HCT116 (cell line): ENCODE data around the gene RPS29. TPM values are rescaled to one million over a fixed set of nuclear protein-coding genes. Genes with fewer than 3 reads are reported as not detected.

Source experiments
- ATAC-seq: fragments of 200-7000 bp; cut with Tn5 transposase; 2 replicates; pipeline ENCODE4 v1.9.1; 2020; ENCODE audit warnings: mild to moderate bottlenecking, moderate library complexity
- BruUV-seq: library from RNA; stranded (reverse); fragments of 400-500 nt; replicated peaks from 2 replicates; lab custom pipeline; 2021; lab: Mats Ljungman, UMichigan
- CTCF ChIA-PET: fragments of 300-600 bp; sonication (Branson Sonifier 250); formaldehyde crosslinking; loops from one replicate; lab custom pipeline; 2021; ENCODE audit warnings: antibody characterized with exemption; lab: Charles Lee
- POLR2A ChIA-PET: fragments of 300-600, 350-600 bp; sonication (Branson Sonifier 250); formaldehyde crosslinking; loops from one replicate; lab custom pipeline; 2021; ENCODE audit warnings: antibody characterized with exemption; lab: Charles Lee
- RAD21 ChIA-PET, 2 experiments: fragments of 300-600 bp; sonication (Branson Sonifier 250); formaldehyde crosslinking; loops; one replicate each; lab custom pipeline; 2023; ENCODE audit warnings: low total read pairs in 2 of 2; ENCODE audit not compliant: uncharacterized antibody in 2 of 2, unreplicated experiment in 2 of 2, low non-redundant PET in 1 of 2; lab: Charles Lee
- DNase-seq: peaks from one replicate; pipeline ENCODE4 v3.0.0-alpha.2; 2010; ENCODE audit warnings: low read depth, low spot score
- H2AFZ ChIP-seq: fragments of 200-600 bp; shearing (Covaris generic), sonication (generic); 2 replicates; pipeline ENCODE4 v1.6.1; 2017; ENCODE audit warnings: low read depth, mixed run types, mixed read lengths, antibody characterized with exemption, low read length; ENCODE audit not compliant: poor library complexity, severe bottlenecking
- H3K27ac ChIP-seq: 2 replicates; pipeline ENCODE4 v1.5.1; 2012; ENCODE audit warnings: low read depth, low read length
- H3K27me3 ChIP-seq: fragments of 200-600 bp; sonication (generic); 2 replicates; pipeline ENCODE4 v1.6.1; 2016; ENCODE audit warnings: mixed run types, low read length, mixed read lengths; ENCODE audit not compliant: insufficient read depth
- H3K36me3 ChIP-seq, 2 experiments: fragments of 200-500 bp in 1 of 2; fragments of 200-600 bp in 1 of 2; sonication (Bioruptor generic) in 1 of 2; sonication (generic) in 1 of 2; 2 replicates each; pipeline versions ENCODE4 v1.5.1 to v1.6.1; 2014 to 2016; ENCODE audit warnings: low read length in 2 of 2, inconsistent platforms in 1 of 2, mixed read lengths in 1 of 2, mixed run types in 1 of 2; ENCODE audit not compliant: insufficient read depth in 2 of 2, control insufficient read depth in 1 of 2
- H3K4me1 ChIP-seq, 2 experiments: fragments of 200-600 bp in 1 of 2; sonication (generic) in 1 of 2; 2 replicates each; pipeline versions ENCODE4 v1.5.1 to v1.6.1; 2012 to 2017; ENCODE audit warnings: low read length in 2 of 2, inconsistent platforms in 1 of 2, mild to moderate bottlenecking in 1 of 2, mixed read lengths in 1 of 2, mixed run types in 1 of 2, moderate library complexity in 1 of 2; ENCODE audit not compliant: insufficient read depth in 2 of 2, control insufficient read depth in 1 of 2
- H3K4me2 ChIP-seq: fragments of 200-600 bp; sonication (generic); 2 replicates; pipeline ENCODE4 v1.6.1; 2017; ENCODE audit warnings: mixed run types, low read length, mixed read lengths
- H3K4me3 ChIP-seq, 2 experiments: fragments of 200-600 bp in 1 of 2; sonication (generic) in 1 of 2; replicated peaks in 1 of 2; 2 replicates each; pipeline ENCODE4 v1.5.1; 2011 to 2016; ENCODE audit warnings: low read length in 2 of 2, control low read depth in 1 of 2, low read depth in 1 of 2, mild to moderate bottlenecking in 1 of 2, mixed read lengths in 1 of 2, mixed run types in 1 of 2
- H3K79me2 ChIP-seq: fragments of 200-600 bp; sonication (generic); 2 replicates; pipeline ENCODE4 v1.6.1; 2017; ENCODE audit warnings: mild to moderate bottlenecking, mixed run types, low read length, moderate library complexity, mixed read lengths; ENCODE audit not compliant: insufficient read depth
- H3K9ac ChIP-seq: fragments of 200-600 bp; sonication (generic); 2 replicates; pipeline ENCODE4 v1.6.1; 2016; ENCODE audit warnings: low read length, mixed read lengths
- H3K9me2 ChIP-seq: fragments of 200-600 bp; sonication (generic), shearing (Covaris generic); 2 replicates; pipeline ENCODE4 v1.6.1; 2017; ENCODE audit warnings: mixed run types, mild to moderate bottlenecking, moderate library complexity; ENCODE audit not compliant: insufficient read depth
- H3K9me3 ChIP-seq, 2 experiments: fragments of 200-500 bp in 1 of 2; fragments of 200-600 bp in 1 of 2; sonication (Bioruptor generic) in 1 of 2; sonication (generic) in 1 of 2; 2 replicates each; pipeline ENCODE4 v1.6.1; 2014 to 2017; ENCODE audit warnings: low read length in 2 of 2, mixed read lengths in 2 of 2, inconsistent platforms in 1 of 2, low read depth in 1 of 2, mild to moderate bottlenecking in 1 of 2, mixed run types in 1 of 2, moderate library complexity in 1 of 2; ENCODE audit not compliant: control insufficient read depth in 1 of 2, insufficient read depth in 1 of 2
- H4K20me1 ChIP-seq: fragments of 200-600 bp; sonication (generic), shearing (Covaris generic); 2 replicates; pipeline ENCODE4 v1.6.1; 2017; ENCODE audit warnings: mixed run types, mild to moderate bottlenecking, moderate library complexity; ENCODE audit not compliant: insufficient read depth
- EGR1 ChIP-seq: IDR thresholded peaks from 2 replicates; pipeline ENCODE4 v1.6.1; 2012; ENCODE audit warnings: low read depth
- ELF1 ChIP-seq: IDR thresholded peaks from 2 replicates; pipeline ENCODE4 v1.6.1; 2012; ENCODE audit warnings: low read depth, borderline replicate concordance
- EZH2 ChIP-seq: fragments of 200-600 bp; sonication (generic); IDR thresholded peaks from 2 replicates; pipeline ENCODE4 v1.6.1; 2017; ENCODE audit warnings: antibody characterized with exemption, mixed run types
- EZH2phosphoT487 ChIP-seq: fragments of 200-600 bp; IDR thresholded peaks from 2 replicates; pipeline ENCODE4 v1.6.1; 2018; ENCODE audit warnings: antibody characterized with exemption, borderline replicate concordance
- JUND ChIP-seq: IDR thresholded peaks from 2 replicates; pipeline ENCODE4 v1.6.1; 2012
- POLR2AphosphoS5 ChIP-seq: IDR thresholded peaks from 2 replicates; pipeline ENCODE4 v1.6.1; 2011; ENCODE audit warnings: mild to moderate bottlenecking, low read depth, low read length, moderate library complexity
- SIN3A ChIP-seq: IDR thresholded peaks from 2 replicates; pipeline ENCODE4 v1.6.1; 2012; ENCODE audit warnings: low read depth
- SRF ChIP-seq: IDR thresholded peaks from 2 replicates; pipeline ENCODE4 v1.6.1; 2012; ENCODE audit warnings: low read depth
- TCF7L2 ChIP-seq: IDR thresholded peaks from 2 replicates; pipeline ENCODE4 v1.7.0; 2011; ENCODE audit warnings: borderline replicate concordance, inconsistent platforms; ENCODE audit not compliant: insufficient read depth, insufficient read length; ENCODE audit errors: extremely low read depth
- YY1 ChIP-seq: IDR thresholded peaks from 2 replicates; pipeline ENCODE4 v1.6.1; 2011; ENCODE audit warnings: low read length, low read depth, moderate library complexity, mild to moderate bottlenecking; ENCODE audit not compliant: insufficient replicate concordance; ENCODE audit errors: extremely low read depth
- ZFX ChIP-seq: fragments of 450-650 bp; IDR thresholded peaks from 2 replicates; pipeline ENCODE4 v1.6.1; 2017
- ZNF274 ChIP-seq: fragments of 200-500 bp; sonication (Bioruptor generic); IDR thresholded peaks from 2 replicates; pipeline ENCODE4 v1.6.1; 2014; ENCODE audit warnings: mild to moderate bottlenecking, low read depth, low read length, inconsistent platforms
- intact Hi-C: fragments of 100-400 bp; cut with micrococcal nuclease; formaldehyde crosslinking; loops from 2 replicates; pipeline ENCODE4 v1.10.0; 2022
- total RNA-seq: library from RNA; stranded (reverse); gene quantifications from one replicate; pipeline ENCODE4 v1.2.1, GENCODE V29; 2021; ENCODE audit not compliant: unreplicated experiment
- TF ChIP-seq, protein P1 (sequence below), 3 experiments: fragments of 200-600 bp in 1 of 3; sonication (generic) in 1 of 3; IDR thresholded peaks in 2 of 3; conservative IDR thresholded peaks in 1 of 3; 2 replicates each; pipeline ENCODE4 v1.5.1; 2012 to 2017; ENCODE audit warnings: low read depth in 2 of 3, low read length in 2 of 3, antibody characterized with exemption in 1 of 3, borderline replicate concordance in 1 of 3, control low read depth in 1 of 3, mild to moderate bottlenecking in 1 of 3, mixed read lengths in 1 of 3, mixed run types in 1 of 3, moderate library complexity in 1 of 3; ENCODE audit not compliant: insufficient read depth in 1 of 3
- TF ChIP-seq, protein P2 (sequence below): IDR thresholded peaks from 2 replicates; pipeline ENCODE4 v1.6.1; 2012
- TF ChIP-seq, protein P3 (sequence below): IDR thresholded peaks from 2 replicates; pipeline ENCODE4 v1.6.1; 2011; ENCODE audit warnings: mild to moderate bottlenecking, low read length, moderate library complexity; ENCODE audit not compliant: insufficient replicate concordance; ENCODE audit errors: extremely low read depth

RPS29 gene
- total RNA-seq, 1 experiment from 2014 or later, result 1,825 TPM

DNA sequence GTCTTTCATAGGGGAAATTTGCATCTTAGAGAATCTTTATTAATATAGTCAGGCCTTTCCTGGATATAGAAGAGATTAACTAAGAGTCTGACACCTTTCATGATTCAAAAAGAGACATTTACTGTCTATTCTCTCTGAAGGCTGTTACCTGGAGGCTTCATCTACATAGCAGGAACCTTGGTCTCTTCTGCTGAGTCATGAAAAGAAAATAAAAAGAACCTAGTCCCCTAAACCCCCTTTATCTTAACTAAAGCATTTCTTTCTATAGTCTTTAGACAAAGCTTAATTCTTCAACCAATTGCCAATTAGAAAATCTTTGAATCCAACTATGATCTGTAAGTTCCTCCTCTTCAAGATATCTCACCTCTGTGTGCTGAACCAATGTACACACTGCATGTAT lies 33.1 kb downstream of the RPS29 start (continued):
- TF ChIP-seq, protein P1, sequence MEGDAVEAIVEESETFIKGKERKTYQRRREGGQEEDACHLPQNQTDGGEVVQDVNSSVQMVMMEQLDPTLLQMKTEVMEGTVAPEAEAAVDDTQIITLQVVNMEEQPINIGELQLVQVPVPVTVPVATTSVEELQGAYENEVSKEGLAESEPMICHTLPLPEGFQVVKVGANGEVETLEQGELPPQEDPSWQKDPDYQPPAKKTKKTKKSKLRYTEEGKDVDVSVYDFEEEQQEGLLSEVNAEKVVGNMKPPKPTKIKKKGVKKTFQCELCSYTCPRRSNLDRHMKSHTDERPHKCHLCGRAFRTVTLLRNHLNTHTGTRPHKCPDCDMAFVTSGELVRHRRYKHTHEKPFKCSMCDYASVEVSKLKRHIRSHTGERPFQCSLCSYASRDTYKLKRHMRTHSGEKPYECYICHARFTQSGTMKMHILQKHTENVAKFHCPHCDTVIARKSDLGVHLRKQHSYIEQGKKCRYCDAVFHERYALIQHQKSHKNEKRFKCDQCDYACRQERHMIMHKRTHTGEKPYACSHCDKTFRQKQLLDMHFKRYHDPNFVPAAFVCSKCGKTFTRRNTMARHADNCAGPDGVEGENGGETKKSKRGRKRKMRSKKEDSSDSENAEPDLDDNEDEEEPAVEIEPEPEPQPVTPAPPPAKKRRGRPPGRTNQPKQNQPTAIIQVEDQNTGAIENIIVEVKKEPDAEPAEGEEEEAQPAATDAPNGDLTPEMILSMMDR (IDR thresholded peaks at IDR 0.05 in 2 of 3, conservative IDR thresholded peaks at IDR 0.05 in 1 of 3; ENCODE audit: borderline replicate concordance in 1 of 3, insufficient read depth in 1 of 3, low read depth in 2 of 3, low read length in 2 of 3), result no peak
- no peak for TF ChIP-seq SRF
- no peak for TF ChIP-seq ZFX
- TF ChIP-seq ELF1, result no peak
- TF ChIP-seq ZNF274, result no peak
- TF ChIP-seq JUND, result no peak

DNA sequence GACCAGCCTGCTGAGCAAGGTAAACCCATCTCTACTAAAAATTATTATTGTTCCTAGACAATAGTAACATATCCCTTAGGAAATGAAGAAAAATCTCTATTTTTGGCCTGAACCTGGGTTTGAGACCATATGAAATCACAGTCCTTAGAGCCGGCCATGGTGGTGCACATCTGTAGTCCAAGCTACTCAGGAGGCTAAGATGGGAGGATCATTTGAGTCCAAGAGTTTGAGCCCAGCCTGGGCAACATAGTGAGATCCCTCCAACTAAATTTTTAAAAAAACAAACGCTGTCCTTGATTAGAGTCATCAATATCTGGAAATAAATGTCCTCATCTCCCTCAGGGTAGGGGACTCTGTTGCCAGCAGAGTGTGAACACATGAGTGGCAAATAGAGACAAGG lies 34.6 kb downstream of the RPS29 start:
- ChIA-PET POLR2A (no interaction called here), CTCF (interaction anchor here (1.0 to 2.9 kb wide), 2 partner anchors 51 to 90 kb away, joined by 3 to 43 read pairs; no protein-coding TSS in a partner anchor), RAD21 (no interaction called here)
- no peaks in the 10 kb centered on the region for H3K9me2 ChIP-seq
- no peak overlapping the region for H3K9ac ChIP-seq
- no peaks in the 10 kb centered on the region for H3K9me3 ChIP-seq
- no peak overlapping the region for H3K4me3 ChIP-seq
- H3K27ac ChIP-seq, result no peak overlapping the region
- intact Hi-C loops, result no loop called here
- H3K36me3 ChIP-seq, result no peaks in the 10 kb centered on the region
- ATAC-seq (no peak), DNase-seq (no peak)
- H2AFZ ChIP-seq, result no peak overlapping the region
- no peak for TF ChIP-seq EZH2phosphoT487
- TF ChIP-seq EGR1, result no peak
- TF ChIP-seq, protein P2, sequence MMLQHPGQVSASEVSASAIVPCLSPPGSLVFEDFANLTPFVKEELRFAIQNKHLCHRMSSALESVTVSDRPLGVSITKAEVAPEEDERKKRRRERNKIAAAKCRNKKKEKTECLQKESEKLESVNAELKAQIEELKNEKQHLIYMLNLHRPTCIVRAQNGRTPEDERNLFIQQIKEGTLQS, result no peak
- TF ChIP-seq ZNF274, result no peak
- no peak for TF ChIP-seq EZH2
- TF ChIP-seq, protein P1 (IDR thresholded peaks at IDR 0.05 in 2 of 3, conservative IDR thresholded peaks at IDR 0.05 in 1 of 3; ENCODE audit: borderline replicate concordance in 1 of 3, insufficient read depth in 1 of 3, low read depth in 2 of 3, low read length in 2 of 3), result no peak
- no peak for TF ChIP-seq ZFX
- no peak for TF ChIP-seq TCF7L2
- TF ChIP-seq, protein P3, sequence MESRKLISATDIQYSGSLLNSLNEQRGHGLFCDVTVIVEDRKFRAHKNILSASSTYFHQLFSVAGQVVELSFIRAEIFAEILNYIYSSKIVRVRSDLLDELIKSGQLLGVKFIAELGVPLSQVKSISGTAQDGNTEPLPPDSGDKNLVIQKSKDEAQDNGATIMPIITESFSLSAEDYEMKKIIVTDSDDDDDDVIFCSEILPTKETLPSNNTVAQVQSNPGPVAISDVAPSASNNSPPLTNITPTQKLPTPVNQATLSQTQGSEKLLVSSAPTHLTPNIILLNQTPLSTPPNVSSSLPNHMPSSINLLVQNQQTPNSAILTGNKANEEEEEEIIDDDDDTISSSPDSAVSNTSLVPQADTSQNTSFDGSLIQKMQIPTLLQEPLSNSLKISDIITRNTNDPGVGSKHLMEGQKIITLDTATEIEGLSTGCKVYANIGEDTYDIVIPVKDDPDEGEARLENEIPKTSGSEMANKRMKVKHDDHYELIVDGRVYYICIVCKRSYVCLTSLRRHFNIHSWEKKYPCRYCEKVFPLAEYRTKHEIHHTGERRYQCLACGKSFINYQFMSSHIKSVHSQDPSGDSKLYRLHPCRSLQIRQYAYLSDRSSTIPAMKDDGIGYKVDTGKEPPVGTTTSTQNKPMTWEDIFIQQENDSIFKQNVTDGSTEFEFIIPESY, result no peak
- TF ChIP-seq JUND, result no peak
- TF ChIP-seq SIN3A, result no peak
- TF ChIP-seq ELF1, result no peak
- no peak for TF ChIP-seq YY1
- no peak for TF ChIP-seq POLR2AphosphoS5
- H3K27me3 ChIP-seq, result no peaks in the 10 kb centered on the region
- no peaks in the 10 kb centered on the region for H4K20me1 ChIP-seq
- peaks cover 0 to 12% of the 10 kb centered on the region in 2 experiments; a peak in 3 of 4 replicates for H3K4me1 ChIP-seq
- H3K79me2 ChIP-seq, result no peaks in the 10 kb centered on the region
- no TSS peak for BruUV-seq
- no peak overlapping the region for H3K4me2 ChIP-seq
